Measurements from ENCODE around the gene PNMA8B.

GRCh38 chr19:46480415-46480814, 15.3 kb downstream of the PNMA8B start:
- TF ChIP-seq EZH2 (optimal IDR thresholded peaks at IDR 0.05; ENCODE audit: low read depth, low read length): no peak
- TF ChIP-seq, protein P1, sequence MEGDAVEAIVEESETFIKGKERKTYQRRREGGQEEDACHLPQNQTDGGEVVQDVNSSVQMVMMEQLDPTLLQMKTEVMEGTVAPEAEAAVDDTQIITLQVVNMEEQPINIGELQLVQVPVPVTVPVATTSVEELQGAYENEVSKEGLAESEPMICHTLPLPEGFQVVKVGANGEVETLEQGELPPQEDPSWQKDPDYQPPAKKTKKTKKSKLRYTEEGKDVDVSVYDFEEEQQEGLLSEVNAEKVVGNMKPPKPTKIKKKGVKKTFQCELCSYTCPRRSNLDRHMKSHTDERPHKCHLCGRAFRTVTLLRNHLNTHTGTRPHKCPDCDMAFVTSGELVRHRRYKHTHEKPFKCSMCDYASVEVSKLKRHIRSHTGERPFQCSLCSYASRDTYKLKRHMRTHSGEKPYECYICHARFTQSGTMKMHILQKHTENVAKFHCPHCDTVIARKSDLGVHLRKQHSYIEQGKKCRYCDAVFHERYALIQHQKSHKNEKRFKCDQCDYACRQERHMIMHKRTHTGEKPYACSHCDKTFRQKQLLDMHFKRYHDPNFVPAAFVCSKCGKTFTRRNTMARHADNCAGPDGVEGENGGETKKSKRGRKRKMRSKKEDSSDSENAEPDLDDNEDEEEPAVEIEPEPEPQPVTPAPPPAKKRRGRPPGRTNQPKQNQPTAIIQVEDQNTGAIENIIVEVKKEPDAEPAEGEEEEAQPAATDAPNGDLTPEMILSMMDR (IDR thresholded peaks at IDR 0.05; ENCODE audit: low read length): no peak

Measured in MM.1S (cell line).